H1 (cell line): ENCODE results near the gene NDC80. TPM values are rescaled to one million over a fixed set of nuclear protein-coding genes. Genes with fewer than 3 reads are reported as not detected.

ENCODE experiments used
- CTCF ChIA-PET: fragments of 300-600 bp; sonication (Branson Sonifier 250); formaldehyde crosslinking; loops from one replicate; lab custom pipeline; 2021; ENCODE audit not compliant: partially characterized antibody; lab: Charles Lee
- POLR2A ChIA-PET: fragments of 300-600 bp; sonication (Branson Sonifier 250); formaldehyde crosslinking; loops from one replicate; lab custom pipeline; 2021; ENCODE audit warnings: inconsistent platforms; ENCODE audit not compliant: partially characterized antibody; lab: Charles Lee
- DNase-seq, 2 experiments: peaks; one replicate each; pipeline versions ENCODE4 v3.0.0 to v3.0.0-alpha.2; 2010 to 2022; ENCODE audit warnings: low spot score in 2 of 2, low read depth in 1 of 2, mixed read lengths in 1 of 2
- FAIRE-seq: peaks from 2 replicates; lab custom pipeline; 2011; peaks lifted over from hg19 to GRCh38; lab: Jason Lieb, UNC
- H2AFZ ChIP-seq: 2 replicates; pipeline ENCODE4 v1.8.1; 2012; ENCODE audit warnings: low read length, inconsistent platforms
- H2AK5ac ChIP-seq: 2 replicates; pipeline ENCODE4 v1.6.1; 2013; ENCODE audit warnings: low read depth, low read length
- H2BK120ac ChIP-seq: replicated peaks from 2 replicates; pipeline ENCODE3; 2013; ENCODE audit warnings: low read depth, low read length, inconsistent platforms
- H2BK12ac ChIP-seq: 2 replicates; pipeline ENCODE4 v1.6.1; 2013; ENCODE audit warnings: low read depth, low read length
- H2BK15ac ChIP-seq: 2 replicates; pipeline ENCODE4 v1.6.1; 2013; ENCODE audit warnings: low read length
- H2BK20ac ChIP-seq: 2 replicates; pipeline ENCODE4 v1.6.1; 2013; ENCODE audit warnings: low read length
- H2BK5ac ChIP-seq: 2 replicates; pipeline ENCODE4 v1.6.1; 2013; ENCODE audit warnings: low read depth, low read length
- H3K14ac ChIP-seq: 2 replicates; pipeline ENCODE4 v1.6.1; 2013; ENCODE audit warnings: inconsistent platforms; ENCODE audit not compliant: insufficient read length
- H3K18ac ChIP-seq: 2 replicates; pipeline ENCODE4 v1.6.1; 2013; ENCODE audit warnings: low read length; ENCODE audit errors: extremely low read depth
- H3K23ac ChIP-seq: 2 replicates; pipeline ENCODE4 v1.6.1; 2013; ENCODE audit warnings: inconsistent platforms; ENCODE audit not compliant: insufficient read length
- H3K23me2 ChIP-seq: 2 replicates; pipeline ENCODE4 v1.6.1; 2013; ENCODE audit warnings: low read depth, low read length
- H3K27ac ChIP-seq: 2 replicates; pipeline ENCODE4 v1.6.1; 2011; ENCODE audit warnings: low read depth, low read length, inconsistent platforms
- H3K27me3 ChIP-seq, 4 experiments: replicated peaks in 1 of 4; 1 replicate in 1 of 4; 2 replicates in 3 of 4; pipeline versions ENCODE4 v1.6.1 to v1.8.1; 2011 to 2013; ENCODE audit warnings: low read length in 3 of 4, mild to moderate bottlenecking in 3 of 4, inconsistent platforms in 2 of 4, mixed read lengths in 2 of 4, moderate library complexity in 1 of 4; ENCODE audit not compliant: control insufficient read depth in 3 of 4, insufficient read depth in 3 of 4; ENCODE audit errors: extremely low read depth in 1 of 4
- H3K36me3 ChIP-seq, 4 experiments: 2 replicates each; pipeline versions ENCODE4 v1.6.1 to v1.8.1; 2011 to 2013; ENCODE audit warnings: mild to moderate bottlenecking in 4 of 4, low read length in 3 of 4, moderate library complexity in 2 of 4, control low read depth in 1 of 4, inconsistent platforms in 1 of 4; ENCODE audit not compliant: insufficient read depth in 4 of 4, control insufficient read depth in 2 of 4
- H3K4ac ChIP-seq: replicated peaks from 2 replicates; pipeline ENCODE3; 2013; ENCODE audit warnings: low read length, low read depth, mixed read lengths, inconsistent platforms; ENCODE audit not compliant: insufficient read length
- H3K4me1 ChIP-seq, 4 experiments: replicated peaks in 1 of 4; 1 replicate in 1 of 4; 2 replicates in 3 of 4; pipeline versions ENCODE4 v1.6.1 to v1.8.1; 2011 to 2013; ENCODE audit warnings: low read length in 3 of 4, inconsistent platforms in 2 of 4, mixed read lengths in 1 of 4; ENCODE audit not compliant: insufficient read depth in 4 of 4, control insufficient read depth in 3 of 4
- H3K4me2 ChIP-seq, 2 experiments: 2 replicates each; pipeline versions ENCODE4 v1.6.1 to v1.8.1; 2011 to 2013; ENCODE audit warnings: low read depth in 2 of 2, low read length in 2 of 2, control low read depth in 1 of 2, inconsistent platforms in 1 of 2, mild to moderate bottlenecking in 1 of 2; ENCODE audit not compliant: insufficient read depth in 1 of 2
- H3K4me3 ChIP-seq, 4 experiments: fragments of 200-600, 300-600 bp in 1 of 4; sonication (generic), shearing (Covaris generic), sonication (Bioruptor Twin) in 1 of 4; 2 replicates each; pipeline versions ENCODE4 v1.5.1 to v1.8.1; 2011 to 2016; ENCODE audit warnings: low read length in 4 of 4, low read depth in 3 of 4, control low read depth in 2 of 4, inconsistent platforms in 2 of 4, mild to moderate bottlenecking in 2 of 4, mixed read lengths in 1 of 4, moderate library complexity in 1 of 4; ENCODE audit not compliant: insufficient read depth in 2 of 4; ENCODE audit errors: extremely low read depth in 1 of 4
- H3K56ac ChIP-seq: replicated peaks from 2 replicates; pipeline ENCODE3; 2013; ENCODE audit warnings: low read depth, mild to moderate bottlenecking, mixed read lengths, low read length, inconsistent platforms; ENCODE audit not compliant: insufficient read length
- H3K79me1 ChIP-seq: 2 replicates; pipeline ENCODE4 v1.6.1; 2013; ENCODE audit warnings: low read depth, low read length, control low read depth
- H3K79me2 ChIP-seq, 2 experiments: 2 replicates each; pipeline versions ENCODE4 v1.6.1 to v1.8.1; 2012 to 2013; ENCODE audit warnings: low read length in 2 of 2, mild to moderate bottlenecking in 2 of 2, inconsistent platforms in 1 of 2; ENCODE audit not compliant: insufficient read depth in 2 of 2, control insufficient read depth in 1 of 2
- H3K9ac ChIP-seq, 4 experiments: replicated peaks in 1 of 4; 1 replicate in 1 of 4; 2 replicates in 3 of 4; pipeline versions ENCODE4 v1.6.1 to v1.8.1; 2011 to 2013; ENCODE audit warnings: low read depth in 3 of 4, low read length in 3 of 4, control low read depth in 2 of 4, mild to moderate bottlenecking in 2 of 4, moderate library complexity in 2 of 4, inconsistent platforms in 1 of 4; ENCODE audit errors: extremely low read depth in 1 of 4
- H3K9me3 ChIP-seq, 2 experiments: 2 replicates each; pipeline versions ENCODE4 v1.6.1 to v1.8.1; 2012 to 2013; ENCODE audit warnings: mild to moderate bottlenecking in 2 of 2, moderate library complexity in 2 of 2, control low read depth in 1 of 2, inconsistent platforms in 1 of 2, low read depth in 1 of 2, low read length in 1 of 2, mixed read lengths in 1 of 2; ENCODE audit not compliant: insufficient read depth in 2 of 2
- H4K20me1 ChIP-seq, 2 experiments: replicated peaks in 1 of 2; 2 replicates each; pipeline versions ENCODE3 to v1.8.1; 2011 to 2013; ENCODE audit warnings: inconsistent platforms in 2 of 2, low read length in 2 of 2, mild to moderate bottlenecking in 1 of 2; ENCODE audit not compliant: insufficient read depth in 2 of 2, control insufficient read depth in 1 of 2
- H4K5ac ChIP-seq: 2 replicates; pipeline ENCODE4 v1.6.1; 2013; ENCODE audit warnings: low read length, low read depth, mixed read lengths, inconsistent platforms; ENCODE audit not compliant: insufficient read length
- H4K8ac ChIP-seq: 2 replicates; pipeline ENCODE4 v1.8.0; 2013; ENCODE audit warnings: mild to moderate bottlenecking, moderate library complexity, low read length, inconsistent platforms; ENCODE audit not compliant: insufficient read depth; ENCODE audit errors: extremely low read depth
- H4K91ac ChIP-seq: replicated peaks from 2 replicates; pipeline ENCODE3; 2013; ENCODE audit warnings: low read length, mixed read lengths, inconsistent platforms; ENCODE audit not compliant: insufficient read length
- CBX5 ChIP-seq: fragments of 300-800, 300-1000 bp; sonication (generic); IDR thresholded peaks from 2 replicates; pipeline ENCODE4 v1.7.1; 2016; ENCODE audit warnings: antibody characterized with exemption, low read length, low read depth
- CREB1 ChIP-seq: IDR thresholded peaks from 2 replicates; pipeline ENCODE4 v1.6.1; 2012; ENCODE audit warnings: inconsistent platforms
- EGR1 ChIP-seq: IDR thresholded peaks from 2 replicates; pipeline ENCODE4 v1.6.1; 2011; ENCODE audit warnings: low read depth, low read length, borderline replicate concordance
- KDM1A ChIP-seq: fragments of 200-600, 300-600 bp; sonication (generic); IDR thresholded peaks from 2 replicates; pipeline ENCODE4 v1.7.1; 2016; ENCODE audit warnings: mild to moderate bottlenecking, low read length, borderline replicate concordance
- POLR2AphosphoS5 ChIP-seq: IDR thresholded peaks from 2 replicates; pipeline ENCODE4 v1.6.1; 2011; ENCODE audit warnings: low read depth, low read length
- RFX5 ChIP-seq: IDR thresholded peaks from 2 replicates; pipeline ENCODE4 v1.6.1; 2011; ENCODE audit warnings: low read depth, low read length, improper control_type of control experiment, borderline replicate concordance
- SIN3A ChIP-seq, 2 experiments: IDR thresholded peaks in 1 of 2; conservative IDR thresholded peaks in 1 of 2; 2 replicates each; pipeline ENCODE4 v1.6.1; 2011 to 2012; ENCODE audit warnings: low read length in 2 of 2, improper control_type of control experiment in 1 of 2, low read depth in 1 of 2, mild to moderate bottlenecking in 1 of 2
- SRF ChIP-seq: IDR thresholded peaks from 2 replicates; pipeline ENCODE4 v1.6.1; 2011; ENCODE audit warnings: mild to moderate bottlenecking, low read depth, low read length, moderate library complexity
- SUZ12 ChIP-seq: fragments of 200-600 bp; sonication (generic); IDR thresholded peaks from 2 replicates; pipeline ENCODE4 v1.6.1; 2012; ENCODE audit warnings: mild to moderate bottlenecking, inconsistent platforms, low read length, moderate library complexity, mixed read lengths
- TEAD4 ChIP-seq: IDR thresholded peaks from 2 replicates; pipeline ENCODE4 v1.6.1; 2012; ENCODE audit warnings: low read depth, low read length, inconsistent platforms, mixed read lengths
- WGBS, 2 experiments: shearing (Covaris generic) in 1 of 2; methylation state at CpG; one replicate each; pipeline versions ENCODE4 v1.1.6 to v1.1.7; 2013 to 2015; ENCODE audit warnings: low lambda C conversion rate in 2 of 2, mixed read lengths in 2 of 2, inconsistent platforms in 1 of 2, low coverage in 1 of 2, missing lambda C conversion rate in 1 of 2; ENCODE audit not compliant: insufficient replicate concordance in 2 of 2, insufficient coverage in 1 of 2, insufficient read length in 1 of 2; ENCODE audit errors: extremely low coverage in 1 of 2, missing lambda C conversion rate in 1 of 2; 5-methylcytosine and 5-hydroxymethylcytosine counted together
- polyA plus RNA-seq, 7 experiments: library from polyadenylated mRNA; depleted of rRNA in 3 of 7; stranded (reverse) in 5 of 7; unstranded in 2 of 7; fragments of >200 nt in 5 of 7; fragments of 200-250 nt in 2 of 7; gene quantifications; 1 replicate in 5 of 7; 2 replicates in 1 of 7; 4 replicates in 1 of 7; pipeline versions ENCODE4 v1.2.1 to v1.2.3, GENCODE V29; 2011 to 2013; ENCODE audit warnings: missing spikeins in 2 of 7, mixed read lengths in 2 of 7
- total RNA-seq: library from RNA; stranded (reverse); fragmentation: NEBNext Ultra II Directional; extraction: Animal tissue kit (Norgen Biotek cat#: 25700); gene quantifications from 2 replicates; pipeline ENCODE4 v1.2.1, GENCODE V29; 2021
- TF ChIP-seq, protein P1 (sequence below): IDR thresholded peaks from 2 replicates; pipeline ENCODE4 v1.6.1; 2012; ENCODE audit warnings: inconsistent platforms
- TF ChIP-seq, protein P2 (sequence below): IDR thresholded peaks from 2 replicates; pipeline ENCODE4 v1.6.1; 2012; ENCODE audit warnings: low read length, inconsistent platforms

Gene NDC80
- total and polyA plus RNA-seq, 2 of the 8 experiments (the other 6 are each of a cell fraction or from before 2014, with no cell fraction given), result 11.0 to 45.0 TPM

DNA sequence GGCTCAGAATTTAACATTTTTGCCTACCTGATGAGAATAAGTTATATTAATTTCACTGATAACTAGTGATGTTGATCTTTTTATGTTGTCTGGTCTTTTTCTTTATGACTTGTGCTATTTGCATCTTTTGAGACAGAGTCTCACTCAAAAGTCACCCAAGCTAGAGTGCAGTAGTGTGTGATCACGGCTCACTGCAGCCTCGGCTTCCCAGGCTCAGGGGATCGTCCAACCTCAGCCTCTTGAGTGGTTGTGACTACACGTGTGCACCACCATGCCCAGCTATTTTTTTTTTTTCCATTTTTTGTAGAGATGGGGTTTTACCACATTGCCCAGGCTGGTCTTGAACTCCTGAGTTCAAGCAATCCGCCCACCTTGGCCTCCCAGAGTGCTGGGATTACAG, 91.6 kb downstream of the NDC80 start:
- Histone ChIP-seq H3K27ac (no peak overlapping the region), H2BK5ac (no peak overlapping the region), H4K91ac (no peak overlapping the region), H3K18ac (no peak overlapping the region), H3K9ac (no peak overlapping the region), H2BK120ac (no peak overlapping the region), H2AFZ (no peak overlapping the region), H3K79me2 (peaks cover 3 to 73% of the 10 kb centered on the region in 2 experiments; a peak in 3 of 4 replicates), H3K23ac (no peak overlapping the region), H3K4ac (no peak overlapping the region), H3K9me3 (no peaks in the 10 kb centered on the region), H3K14ac (no peak overlapping the region), H3K4me1 (no peaks in the 10 kb centered on the region), H3K23me2 (no peaks in the 10 kb centered on the region), H3K56ac (no peak overlapping the region), H3K4me2 (no peak overlapping the region), H3K27me3 (no peaks in the 10 kb centered on the region), H2BK12ac (no peak overlapping the region), H3K4me3 (no peak overlapping the region), H2BK20ac (no peak overlapping the region), H4K20me1 (peaks cover 3 to 6% of the 10 kb centered on the region in 2 experiments), H3K79me1 (peaks cover 4% of the 10 kb centered on the region; the same call in 1 of the 2 replicates), H3K36me3 (peaks cover 2 to 17% (median 4%) of the 10 kb centered on the region in 4 experiments; a peak in 7 of 8 replicates), H2AK5ac (no peak overlapping the region), H4K5ac (no peak overlapping the region), H2BK15ac (no peak overlapping the region), H4K8ac (no peak overlapping the region)
- ChIA-PET POLR2A (interaction anchor here (2.3 kb wide), 1 partner anchor 7 kb away, joined by 9 read pairs; the partner anchor contains the start of gene SMCHD1), CTCF (no interaction called here)
- WGBS, 2 experiments, result 89% methylated on average over 5 of the region's 5 CpGs; no CpG with 5 or more reads in 1 of the 2 experiments
- DNase-seq (no peak), FAIRE-seq (no peak)
- TF ChIP-seq TEAD4 (no peak), CBX5 (no peak), KDM1A (no peak), CREB1 (no peak), SUZ12 (no peak), EGR1 (no peak), RFX5 (no peak), SIN3A (conservative IDR thresholded peaks at IDR 0.05 in 1 of 2, IDR thresholded peaks at IDR 0.05 in 1 of 2; ENCODE audit: low read depth in 1 of 2, low read length in 2 of 2) (no peak), POLR2AphosphoS5 (no peak), SRF (no peak)
- TF ChIP-seq, protein P1, sequence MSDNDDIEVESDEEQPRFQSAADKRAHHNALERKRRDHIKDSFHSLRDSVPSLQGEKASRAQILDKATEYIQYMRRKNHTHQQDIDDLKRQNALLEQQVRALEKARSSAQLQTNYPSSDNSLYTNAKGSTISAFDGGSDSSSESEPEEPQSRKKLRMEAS, result no peak
- TF ChIP-seq, protein P2, sequence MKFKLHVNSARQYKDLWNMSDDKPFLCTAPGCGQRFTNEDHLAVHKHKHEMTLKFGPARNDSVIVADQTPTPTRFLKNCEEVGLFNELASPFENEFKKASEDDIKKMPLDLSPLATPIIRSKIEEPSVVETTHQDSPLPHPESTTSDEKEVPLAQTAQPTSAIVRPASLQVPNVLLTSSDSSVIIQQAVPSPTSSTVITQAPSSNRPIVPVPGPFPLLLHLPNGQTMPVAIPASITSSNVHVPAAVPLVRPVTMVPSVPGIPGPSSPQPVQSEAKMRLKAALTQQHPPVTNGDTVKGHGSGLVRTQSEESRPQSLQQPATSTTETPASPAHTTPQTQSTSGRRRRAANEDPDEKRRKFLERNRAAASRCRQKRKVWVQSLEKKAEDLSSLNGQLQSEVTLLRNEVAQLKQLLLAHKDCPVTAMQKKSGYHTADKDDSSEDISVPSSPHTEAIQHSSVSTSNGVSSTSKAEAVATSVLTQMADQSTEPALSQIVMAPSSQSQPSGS, result no peak
